Right ventricle myocardium superior (tissue), 1 donor: ENCODE results near the gene CDX1. TPM values are rescaled to one million over a fixed set of nuclear protein-coding genes. Genes with fewer than 3 reads are reported as not detected.
A peak's percentile ranks its signal among the peaks of the same experiment; 100 is the strongest.

Experiments used
- ATAC-seq: fragments of 200-7000 bp; cut with Tn5 transposase; one replicate; pipeline ENCODE4 v1.9.1; 2020; ENCODE audit warnings: mild to moderate bottlenecking; ENCODE audit not compliant: poor library complexity
- DNase-seq: peaks from one replicate; pipeline ENCODE4 v3.0.0-alpha.2; 2020
- intact Hi-C: fragments of 100-400 bp; cut with DNase I; formaldehyde crosslinking; loops from one replicate; pipeline ENCODE4 v1.11.2; 2022
- total RNA-seq: library from RNA; stranded (reverse); fragmentation: NEBNext Ultra II Directional; extraction: Animal tissue kit (Norgen Biotek cat#: 25700); gene quantifications from one replicate; pipeline ENCODE4 v1.2.1, GENCODE V29; 2021
- donor health status: DM: no; HTN: yes; CAD: no; lungs with severe emphysema.

The CDX1 gene
- total RNA-seq, 1 donor from 2014 or later, result not detected

- ATAC-seq, result no peak
- no peak for DNase-seq
- intact Hi-C loops, result no loop called here
These were observed 6.6 kb downstream of the CDX1 start for GRCh38 chr5:150173161-150173560.

- DNase-seq, result no peak
- ATAC-seq, result no peak
- intact Hi-C loops, result no loop called here
These were observed 7.7 kb downstream of the CDX1 start for GRCh38 chr5:150174285-150174684.

GRCh38 chr5:150175076-150175475 lies 8.5 kb downstream of the CDX1 start:
- ATAC-seq, result no peak
- intact Hi-C loops, result no loop called here
- no peak for DNase-seq

GRCh38 chr5:150175536-150175935 lies 9.0 kb downstream of the CDX1 start:
- DNase-seq, result no peak
- intact Hi-C loops, result no loop called here
- ATAC-seq, result no peak

GRCh38 chr5:150176745-150177477 lies 10.3 kb downstream of the CDX1 start:
- intact Hi-C loops, result no loop called here
- no peak for DNase-seq
- no peak for ATAC-seq

- DNase-seq, result no peak
- ATAC-seq, result no peak
- intact Hi-C loops, result no loop called here
These were observed 11.1 kb downstream of the CDX1 start for GRCh38 chr5:150177721-150178120.

GRCh38 chr5:150178262-150178661 lies 11.7 kb downstream of the CDX1 start:
- ATAC-seq, result no peak
- intact Hi-C loops, result no loop called here
- DNase-seq, result no peak

- ATAC-seq (no peak), DNase-seq (no peak)
- intact Hi-C loops, result no loop called here
These were observed 12.5 kb downstream of the CDX1 start for GRCh38 chr5:150179019-150179620.

GRCh38 chr5:150180241-150181026 lies 13.9 kb downstream of the CDX1 start:
- DNase-seq (peak; percentile 88), ATAC-seq (peak; percentile 85)
- intact Hi-C loops, result no loop called here

- intact Hi-C loops, result no loop called here
- no peak for DNase-seq
- ATAC-seq, result no peak
These were observed 14.4 kb downstream of the CDX1 start for GRCh38 chr5:150181027-150181426.

- ATAC-seq, result no peak
- intact Hi-C loops, result no loop called here
- no peak for DNase-seq
These were observed 15.4 kb downstream of the CDX1 start for GRCh38 chr5:150181766-150182545.

GRCh38 chr5:150182774-150183173 lies 16.2 kb downstream of the CDX1 start:
- DNase-seq (no peak), ATAC-seq (no peak)
- intact Hi-C loops, result no loop called here

GRCh38 chr5:150183436-150183835 lies 16.9 kb downstream of the CDX1 start:
- DNase-seq (no peak), ATAC-seq (no peak)
- intact Hi-C loops, result no loop called here

GRCh38 chr5:150184006-150184405 lies 17.4 kb downstream of the CDX1 start:
- DNase-seq (no peak), ATAC-seq (no peak)
- intact Hi-C loops, result no loop called here

- ATAC-seq, result no peak
- intact Hi-C loops, result no loop called here
- DNase-seq, result no peak
These were observed 18.7 kb downstream of the CDX1 start for GRCh38 chr5:150184990-150185912.

GRCh38 chr5:150186137-150186536 lies 19.6 kb downstream of the CDX1 start:
- ATAC-seq (no peak), DNase-seq (no peak)
- intact Hi-C loops, result no loop called here

- intact Hi-C loops, result no loop called here
- no peak for ATAC-seq
- no peak for DNase-seq
These were observed 20.3 kb downstream of the CDX1 start for GRCh38 chr5:150186897-150187296.

- DNase-seq, result no peak
- intact Hi-C loops, result no loop called here
- ATAC-seq, result no peak
These were observed 21.7 kb downstream of the CDX1 start for GRCh38 chr5:150188146-150188842.
